ENCODE results near the gene TMEM41B.

GRCh38 chr11:9293646-9294045, 20.7 kb downstream of the TMEM41B start:
- TF ChIP-seq CTCF (IDR thresholded peaks at IDR 0.05) (no peak), EP300 (IDR thresholded peaks at IDR 0.05) (no peak), POLR2A (IDR thresholded peaks at IDR 0.05) (no peak)

All from tibial nerve (tissue), 4 donors.